AG08396 (cell line): Measurements from ENCODE around the gene DEFB128.
"Not testable (repeated sequence)": the region's sequence is repeated elsewhere in the genome, so short reads cannot be mapped to it uniquely, and the experiment has no call there.

Experiments
- DNase-seq: peaks from one replicate; pipeline ENCODE4 v3.0.0; 2012; ENCODE audit warnings: low spot score, mixed read lengths

Gene DEFB128

GRCh38 chr20:189611-190010, at the start of gene DEFB128:
TSS of gene DEFB128 (minus strand) at chr20:189711. CDS start at chr20:189623, 88 bp downstream.
- DNase-seq, result no peak

- no peak for DNase-seq
Measured at GRCh38 chr20:237929-238328, 48.4 kb upstream of the DEFB128 start.

- DNase-seq, result no peak
Measured at GRCh38 chr20:237489-237888, 48.0 kb upstream of the DEFB128 start.

GRCh38 chr20:235891-236290, 46.4 kb upstream of the DEFB128 start:
- DNase-seq, result peak; percentile 15

- no peak for DNase-seq
Measured at GRCh38 chr20:227439-228105, 38.1 kb upstream of the DEFB128 start.

GRCh38 chr20:226958-227357, 37.4 kb upstream of the DEFB128 start, which contains the start of gene DEFB129:
TSS of gene DEFB129 (plus strand) at chr20:227258. CDS start at chr20:227289, 31 bp downstream.
- DNase-seq, result no peak

- not testable (repeated sequence) for DNase-seq
Measured at GRCh38 chr20:225879-226278, 36.4 kb upstream of the DEFB128 start.

- DNase-seq, result no peak
Measured at GRCh38 chr20:221258-221830, 31.8 kb upstream of the DEFB128 start.

- DNase-seq, result peak; percentile 30
Measured at GRCh38 chr20:219290-220115, 30.0 kb upstream of the DEFB128 start.

GRCh38 chr20:217266-217665, 27.8 kb upstream of the DEFB128 start:
- no peak for DNase-seq

- DNase-seq, result no peak
Measured at GRCh38 chr20:215796-216195, 26.3 kb upstream of the DEFB128 start.

- DNase-seq, result no peak
Measured at GRCh38 chr20:214383-214782, 24.9 kb upstream of the DEFB128 start.

- no peak for DNase-seq
Measured at GRCh38 chr20:210809-211502, 21.4 kb upstream of the DEFB128 start.

- DNase-seq, result peak; percentile 54
Measured at GRCh38 chr20:208942-209566, 19.5 kb upstream of the DEFB128 start.

GRCh38 chr20:203630-204029, 14.1 kb upstream of the DEFB128 start:
- DNase-seq, result not testable (repeated sequence)

- no peak for DNase-seq
Measured at GRCh38 chr20:199996-200395, 10.5 kb upstream of the DEFB128 start.

GRCh38 chr20:198225-198624, 8.7 kb upstream of the DEFB128 start:
- DNase-seq, result no peak

GRCh38 chr20:187733-188132, 1.8 kb downstream of the DEFB128 start:
- no peak for DNase-seq

- no peak for DNase-seq
Measured at GRCh38 chr20:184288-184687, 5.2 kb downstream of the DEFB128 start.

GRCh38 chr20:168876-169275, 20.6 kb downstream of the DEFB128 start:
- DNase-seq, result no peak

- no peak for DNase-seq
Measured at GRCh38 chr20:164618-165017, 24.9 kb downstream of the DEFB128 start.

GRCh38 chr20:157154-157553, 32.4 kb downstream of the DEFB128 start, which contains the start of gene DEFB127:
TSS of gene DEFB127 (plus strand) at chr20:157454. CDS start at chr20:157545, 91 bp downstream.
- DNase-seq, result no peak
